Prostate gland (tissue), 2 donors: ENCODE results near the gene LIPN.

ENCODE experiments used
- POLR2A ChIP-seq: fragments of 450-650 bp; IDR thresholded peaks from one replicate; pipeline ENCODE4 v1.6.1; 2016; ENCODE audit warnings: antibody characterized with exemption, mild to moderate bottlenecking
- TF ChIP-seq, protein P1 (sequence below), 4 experiments: fragments of 200-600 bp in 2 of 4; fragments of 450-650 bp in 2 of 4; sonication (generic) in 2 of 4; IDR thresholded peaks; 1 replicate in 3 of 4; 2 replicates in 1 of 4; pipeline ENCODE4 v1.5.1; 2016 to 2019; ENCODE audit warnings: antibody characterized with exemption in 4 of 4, mild to moderate bottlenecking in 2 of 4, moderate library complexity in 2 of 4

- TF ChIP-seq, protein P1, sequence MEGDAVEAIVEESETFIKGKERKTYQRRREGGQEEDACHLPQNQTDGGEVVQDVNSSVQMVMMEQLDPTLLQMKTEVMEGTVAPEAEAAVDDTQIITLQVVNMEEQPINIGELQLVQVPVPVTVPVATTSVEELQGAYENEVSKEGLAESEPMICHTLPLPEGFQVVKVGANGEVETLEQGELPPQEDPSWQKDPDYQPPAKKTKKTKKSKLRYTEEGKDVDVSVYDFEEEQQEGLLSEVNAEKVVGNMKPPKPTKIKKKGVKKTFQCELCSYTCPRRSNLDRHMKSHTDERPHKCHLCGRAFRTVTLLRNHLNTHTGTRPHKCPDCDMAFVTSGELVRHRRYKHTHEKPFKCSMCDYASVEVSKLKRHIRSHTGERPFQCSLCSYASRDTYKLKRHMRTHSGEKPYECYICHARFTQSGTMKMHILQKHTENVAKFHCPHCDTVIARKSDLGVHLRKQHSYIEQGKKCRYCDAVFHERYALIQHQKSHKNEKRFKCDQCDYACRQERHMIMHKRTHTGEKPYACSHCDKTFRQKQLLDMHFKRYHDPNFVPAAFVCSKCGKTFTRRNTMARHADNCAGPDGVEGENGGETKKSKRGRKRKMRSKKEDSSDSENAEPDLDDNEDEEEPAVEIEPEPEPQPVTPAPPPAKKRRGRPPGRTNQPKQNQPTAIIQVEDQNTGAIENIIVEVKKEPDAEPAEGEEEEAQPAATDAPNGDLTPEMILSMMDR (IDR thresholded peaks at IDR 0.05), result no peak
- TF ChIP-seq POLR2A, result no peak
Measured at GRCh38 chr10:88728107-88728763, 31.6 kb upstream of the LIPN start.
